Stomach (tissue), 4 donors: ENCODE measurements around the gene RNF166.

Experiments used
- CTCF ChIP-seq, 7 experiments: fragments of 450-650 bp in 4 of 7; fragments of 200-600 bp in 3 of 7; sonication (generic) in 3 of 7; IDR thresholded peaks; one replicate each; pipeline ENCODE4 v1.5.1; 2016 to 2019; ENCODE audit warnings: antibody characterized with exemption in 7 of 7, control low read depth in 2 of 7, mild to moderate bottlenecking in 1 of 7
- POLR2A ChIP-seq, 4 donors: fragments of 450-650 bp; IDR thresholded peaks; one replicate each; pipeline ENCODE4 v1.6.1; 2016; ENCODE audit warnings: antibody characterized with exemption in 4 of 4, control low read depth in 2 of 4, mild to moderate bottlenecking in 1 of 4, moderate library complexity in 1 of 4

GRCh38 chr16:88734361-88734728, 28.1 kb upstream of the RNF166 start:
- no peak for TF ChIP-seq POLR2A (IDR thresholded peaks at IDR 0.05)
- no peak for TF ChIP-seq CTCF (IDR thresholded peaks at IDR 0.05)
